NT2/D1 (cell line): ENCODE data around the gene MXD4.

Experiments used
- YY1 ChIP-seq: IDR thresholded peaks from 2 replicates; pipeline ENCODE4 v1.6.1; 2011; ENCODE audit not compliant: insufficient read length, insufficient read depth
- ZNF274 ChIP-seq: IDR thresholded peaks from 2 replicates; pipeline ENCODE4 v1.6.1; 2011; ENCODE audit warnings: mild to moderate bottlenecking, low read depth, low read length

DNA sequence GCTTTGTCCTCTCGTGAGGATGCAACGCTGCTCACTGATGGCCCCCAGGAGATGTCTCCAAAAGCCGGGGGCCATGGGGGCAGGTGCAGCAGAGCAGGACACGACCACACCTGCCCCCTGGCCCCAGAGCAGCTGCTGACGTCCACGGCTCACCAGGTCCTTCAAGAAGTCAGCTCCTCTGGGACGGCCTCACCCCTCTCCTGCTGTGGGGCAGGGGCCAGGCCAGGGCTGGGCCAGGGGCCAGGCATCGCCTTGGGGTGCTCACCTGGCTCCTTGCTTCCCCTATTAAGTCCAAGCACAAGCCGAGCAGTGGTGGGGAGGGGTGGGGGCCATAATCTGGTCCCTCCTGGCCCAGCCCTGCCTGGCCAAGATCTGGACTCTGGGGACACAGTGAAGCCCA lies 28.6 kb upstream of the MXD4 start:
- TF ChIP-seq ZNF274 (no peak), YY1 (no peak)
